ENCODE results near the gene DPP4.

DPP4 gene

DNA sequence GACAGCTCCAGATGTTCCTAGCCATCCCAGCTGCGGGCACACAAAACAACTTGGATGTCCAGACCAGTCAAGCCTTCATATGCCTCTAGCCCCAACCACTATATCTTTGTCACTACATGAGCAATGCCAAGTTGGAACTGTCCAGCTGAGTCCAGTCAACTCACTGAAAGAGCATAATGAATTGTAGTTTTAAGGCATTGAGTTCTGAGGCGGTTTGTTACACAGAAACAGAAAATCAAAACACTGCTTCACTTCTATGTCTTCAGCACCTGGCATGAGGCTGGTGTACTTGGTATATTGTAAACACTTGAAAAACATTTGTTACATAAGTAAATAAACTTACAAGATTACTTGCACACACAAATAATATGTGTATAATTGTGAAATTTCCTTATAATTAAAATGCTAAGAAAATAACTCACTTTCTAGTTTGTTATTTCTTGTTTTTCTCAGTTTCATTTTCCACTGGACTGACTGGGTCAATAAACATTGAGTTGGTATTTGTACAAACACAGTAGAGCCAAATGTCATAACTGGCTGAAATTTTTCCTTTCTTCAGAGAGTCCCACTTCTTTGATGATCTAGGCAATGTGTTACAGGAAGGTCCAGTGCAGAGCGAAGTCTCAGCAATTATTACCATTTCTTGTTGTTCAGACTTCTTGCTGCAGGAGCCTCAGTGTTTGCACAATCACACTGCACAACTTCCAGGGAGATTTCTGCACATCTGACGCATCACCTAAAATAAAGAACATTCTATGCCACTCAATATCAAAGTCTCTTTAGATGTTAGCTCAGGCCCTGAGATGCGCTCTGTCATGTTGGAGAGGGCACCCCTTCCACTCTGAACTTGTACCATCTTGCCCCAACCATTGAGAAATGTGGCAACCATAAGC lies 38.2 kb upstream of the DPP4 start:
- Histone ChIP-seq H3K4me3 (ENCODE audit: low read depth, low read length) (no peak overlapping the region), H3K4me1 (ENCODE audit: control insufficient read depth, insufficient read depth, low read length) (0 out of 2 replicates have a peak, but pooled peaks cover 4% of the 10 kb centered on the region), H3K36me3 (ENCODE audit: control insufficient read depth in 2 of 2, insufficient read depth in 1 of 2, low read length in 2 of 2) (no peaks in the 10 kb centered on the region), H3K9me3 (ENCODE audit: control insufficient read depth, insufficient read depth, low read depth, low read length) (no peaks in the 10 kb centered on the region), H3K27ac (ENCODE audit: extremely low read depth, low read depth, low read length) (no peak overlapping the region)
- TF ChIP-seq, protein P1, sequence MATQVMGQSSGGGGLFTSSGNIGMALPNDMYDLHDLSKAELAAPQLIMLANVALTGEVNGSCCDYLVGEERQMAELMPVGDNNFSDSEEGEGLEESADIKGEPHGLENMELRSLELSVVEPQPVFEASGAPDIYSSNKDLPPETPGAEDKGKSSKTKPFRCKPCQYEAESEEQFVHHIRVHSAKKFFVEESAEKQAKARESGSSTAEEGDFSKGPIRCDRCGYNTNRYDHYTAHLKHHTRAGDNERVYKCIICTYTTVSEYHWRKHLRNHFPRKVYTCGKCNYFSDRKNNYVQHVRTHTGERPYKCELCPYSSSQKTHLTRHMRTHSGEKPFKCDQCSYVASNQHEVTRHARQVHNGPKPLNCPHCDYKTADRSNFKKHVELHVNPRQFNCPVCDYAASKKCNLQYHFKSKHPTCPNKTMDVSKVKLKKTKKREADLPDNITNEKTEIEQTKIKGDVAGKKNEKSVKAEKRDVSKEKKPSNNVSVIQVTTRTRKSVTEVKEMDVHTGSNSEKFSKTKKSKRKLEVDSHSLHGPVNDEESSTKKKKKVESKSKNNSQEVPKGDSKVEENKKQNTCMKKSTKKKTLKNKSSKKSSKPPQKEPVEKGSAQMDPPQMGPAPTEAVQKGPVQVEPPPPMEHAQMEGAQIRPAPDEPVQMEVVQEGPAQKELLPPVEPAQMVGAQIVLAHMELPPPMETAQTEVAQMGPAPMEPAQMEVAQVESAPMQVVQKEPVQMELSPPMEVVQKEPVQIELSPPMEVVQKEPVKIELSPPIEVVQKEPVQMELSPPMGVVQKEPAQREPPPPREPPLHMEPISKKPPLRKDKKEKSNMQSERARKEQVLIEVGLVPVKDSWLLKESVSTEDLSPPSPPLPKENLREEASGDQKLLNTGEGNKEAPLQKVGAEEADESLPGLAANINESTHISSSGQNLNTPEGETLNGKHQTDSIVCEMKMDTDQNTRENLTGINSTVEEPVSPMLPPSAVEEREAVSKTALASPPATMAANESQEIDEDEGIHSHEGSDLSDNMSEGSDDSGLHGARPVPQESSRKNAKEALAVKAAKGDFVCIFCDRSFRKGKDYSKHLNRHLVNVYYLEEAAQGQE (tag by site-specific recombination; IDR thresholded peaks at IDR 0.05), result 0 out of 2 replicates have a peak, but pooled peaks have one; percentile 32
- TF ChIP-seq, protein P2, sequence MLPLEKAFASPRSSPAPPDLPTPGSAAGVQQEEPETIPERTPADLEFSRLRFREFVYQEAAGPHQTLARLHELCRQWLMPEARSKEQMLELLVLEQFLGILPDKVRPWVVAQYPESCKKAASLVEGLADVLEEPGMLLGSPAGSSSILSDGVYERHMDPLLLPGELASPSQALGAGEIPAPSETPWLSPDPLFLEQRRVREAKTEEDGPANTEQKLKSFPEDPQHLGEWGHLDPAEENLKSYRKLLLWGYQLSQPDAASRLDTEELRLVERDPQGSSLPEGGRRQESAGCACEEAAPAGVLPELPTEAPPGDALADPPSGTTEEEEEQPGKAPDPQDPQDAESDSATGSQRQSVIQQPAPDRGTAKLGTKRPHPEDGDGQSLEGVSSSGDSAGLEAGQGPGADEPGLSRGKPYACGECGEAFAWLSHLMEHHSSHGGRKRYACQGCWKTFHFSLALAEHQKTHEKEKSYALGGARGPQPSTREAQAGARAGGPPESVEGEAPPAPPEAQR (tag by site-specific recombination; IDR thresholded peaks at IDR 0.05), result no peak
- no peak for TF ChIP-seq ZNF473 (tag by site-specific recombination; IDR thresholded peaks at IDR 0.05)
- no peak for TF ChIP-seq ZNF341 (tag by site-specific recombination; IDR thresholded peaks at IDR 0.05; ENCODE audit: low read depth)
- ChIA-PET POLR2A (no interaction called here), CTCF (no interaction called here)

DNA sequence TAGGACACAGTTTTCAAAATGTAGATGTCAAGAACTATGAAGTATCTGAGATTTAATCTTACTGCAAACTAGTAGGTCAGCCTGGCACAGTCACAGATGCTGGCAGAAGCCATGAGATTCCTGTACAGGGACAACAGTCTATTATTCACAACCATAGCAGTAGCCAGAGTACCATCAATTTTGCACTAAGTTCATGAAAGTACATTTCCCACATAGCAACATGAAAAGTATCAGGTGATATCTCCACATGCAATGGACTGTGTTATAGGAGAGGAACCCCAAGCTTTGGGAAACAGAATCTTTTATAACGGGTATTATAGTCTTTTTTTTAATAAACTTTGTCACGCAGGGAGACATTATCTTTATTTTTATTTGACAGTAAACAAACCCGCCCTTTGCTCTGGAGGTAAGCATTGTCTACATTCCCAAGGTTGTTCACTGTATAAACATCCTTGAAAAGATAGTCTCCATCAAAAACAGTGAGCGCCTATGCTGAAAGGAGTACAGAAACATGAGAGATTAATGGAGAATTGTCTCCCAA lies 33.4 kb upstream of the DPP4 start:
- H3K36me3 ChIP-seq (ENCODE audit: control insufficient read depth in 2 of 2, insufficient read depth in 1 of 2, low read length in 2 of 2), result no peaks in the 10 kb centered on the region
- CTCF ChIA-PET, result no interaction called here
- no peak for TF ChIP-seq KLF9 (tag by site-specific recombination; IDR thresholded peaks at IDR 0.05; ENCODE audit: low read depth)
- TF ChIP-seq ZNF621 (tag by site-specific recombination; IDR thresholded peaks at IDR 0.05), result no peak
- TF ChIP-seq, protein P3, sequence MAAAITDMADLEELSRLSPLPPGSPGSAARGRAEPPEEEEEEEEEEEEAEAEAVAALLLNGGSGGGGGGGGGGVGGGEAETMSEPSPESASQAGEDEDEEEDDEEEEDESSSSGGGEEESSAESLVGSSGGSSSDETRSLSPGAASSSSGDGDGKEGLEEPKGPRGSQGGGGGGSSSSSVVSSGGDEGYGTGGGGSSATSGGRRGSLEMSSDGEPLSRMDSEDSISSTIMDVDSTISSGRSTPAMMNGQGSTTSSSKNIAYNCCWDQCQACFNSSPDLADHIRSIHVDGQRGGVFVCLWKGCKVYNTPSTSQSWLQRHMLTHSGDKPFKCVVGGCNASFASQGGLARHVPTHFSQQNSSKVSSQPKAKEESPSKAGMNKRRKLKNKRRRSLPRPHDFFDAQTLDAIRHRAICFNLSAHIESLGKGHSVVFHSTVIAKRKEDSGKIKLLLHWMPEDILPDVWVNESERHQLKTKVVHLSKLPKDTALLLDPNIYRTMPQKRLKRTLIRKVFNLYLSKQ (tag by site-specific recombination; IDR thresholded peaks at IDR 0.05; ENCODE audit: borderline replicate concordance), result no peak
- TF ChIP-seq ZFHX2 (tag by site-specific recombination; conservative IDR thresholded peaks at IDR 0.05), result no peak
- TF ChIP-seq ZNF654 (tag by site-specific recombination; IDR thresholded peaks at IDR 0.05; ENCODE audit: low read depth), result no peak
- no peak for TF ChIP-seq YY2 (tag by site-specific recombination; IDR thresholded peaks at IDR 0.05)
- no peak for TF ChIP-seq ZNF175 (tag by site-specific recombination; IDR thresholded peaks at IDR 0.05)
- H3K4me1 ChIP-seq (ENCODE audit: control insufficient read depth, insufficient read depth, low read length), result no peaks in the 10 kb centered on the region
- no peak overlapping the region for H3K4me3 ChIP-seq (ENCODE audit: low read depth, low read length)
- POLR2A ChIA-PET, result no interaction called here
- no peak overlapping the region for H3K27ac ChIP-seq (ENCODE audit: extremely low read depth, low read depth, low read length)
- no peaks in the 10 kb centered on the region for H3K9me3 ChIP-seq (ENCODE audit: control insufficient read depth, insufficient read depth, low read depth, low read length)

DNA sequence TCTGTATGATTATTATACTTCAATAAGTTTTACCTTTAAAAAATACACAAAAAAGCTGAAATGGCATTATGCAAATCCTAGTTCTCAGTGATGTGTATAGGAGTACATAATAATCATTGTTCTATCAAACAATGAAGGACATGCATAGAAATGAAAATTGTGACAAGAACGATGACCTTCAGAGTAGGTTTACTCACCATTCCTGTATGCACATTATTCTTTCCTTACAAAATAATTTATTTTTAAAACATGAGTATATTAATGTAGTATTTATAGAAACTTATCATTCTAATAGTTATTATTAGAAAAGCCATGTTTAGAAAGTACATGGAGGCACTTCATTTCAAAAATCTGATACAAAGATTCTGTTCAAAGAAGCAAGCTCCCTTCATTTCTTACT lies 32.7 kb upstream of the DPP4 start:
- ChIA-PET CTCF (no interaction called here), POLR2A (no interaction called here)
- Histone ChIP-seq H3K9me3 (ENCODE audit: control insufficient read depth, insufficient read depth, low read depth, low read length) (no peaks in the 10 kb centered on the region), H3K27ac (ENCODE audit: extremely low read depth, low read depth, low read length) (no peak overlapping the region), H3K4me1 (ENCODE audit: control insufficient read depth, insufficient read depth, low read length) (no peaks in the 10 kb centered on the region), H3K4me3 (ENCODE audit: low read depth, low read length) (no peak overlapping the region), H3K36me3 (ENCODE audit: control insufficient read depth in 2 of 2, insufficient read depth in 1 of 2, low read length in 2 of 2) (no peaks in the 10 kb centered on the region)
- TF ChIP-seq SP2 (tag by site-specific recombination; IDR thresholded peaks at IDR 0.05), result no peak
- TF ChIP-seq SCRT1 (tag by site-specific recombination; IDR thresholded peaks at IDR 0.05; ENCODE audit: borderline replicate concordance), result no peak
- TF ChIP-seq ZNF350 (tag by site-specific recombination; IDR thresholded peaks at IDR 0.05), result no peak
- no peak for TF ChIP-seq YY2 (tag by site-specific recombination; IDR thresholded peaks at IDR 0.05)
- TF ChIP-seq RBAK (tag by site-specific recombination; IDR thresholded peaks at IDR 0.05), result no peak
- no peak for TF ChIP-seq ZBTB1 (tag by site-specific recombination; IDR thresholded peaks at IDR 0.05)
- no peak for TF ChIP-seq REPIN1 (tag by site-specific recombination; IDR thresholded peaks at IDR 0.05; ENCODE audit: low read depth)

All from HEK293 (cell line).